Karpas-422 (cell line): Measurements from ENCODE around the gene NCAM2. TPM values are rescaled to one million over a fixed set of nuclear protein-coding genes. Genes with fewer than 3 reads are reported as not detected.

Experiments
- DNase-seq: peaks from one replicate; pipeline ENCODE4 v3.0.0-alpha.2; 2015
- H2AFZ ChIP-seq: fragments of 200-600 bp; sonication (generic); 2 replicates; pipeline ENCODE4 v1.6.1; 2014; ENCODE audit warnings: antibody characterized with exemption, low read length, mixed read lengths
- H3K27ac ChIP-seq: fragments of 200-600 bp; sonication (generic); 2 replicates; pipeline ENCODE4 v1.5.1; 2014; ENCODE audit warnings: mild to moderate bottlenecking, low read length, moderate library complexity
- H3K27me3 ChIP-seq: fragments of 200-600 bp; sonication (generic); 2 replicates; pipeline ENCODE4 v1.6.1; 2014; ENCODE audit warnings: low read length, mixed read lengths
- H3K36me3 ChIP-seq: fragments of 200-600 bp; sonication (generic); 2 replicates; pipeline ENCODE4 v1.6.1; 2014; ENCODE audit warnings: low read length, mixed read lengths; ENCODE audit not compliant: insufficient read depth
- H3K4me1 ChIP-seq: fragments of 200-600 bp; sonication (generic); 2 replicates; pipeline ENCODE4 v1.6.1; 2014; ENCODE audit warnings: mild to moderate bottlenecking, low read length, mixed read lengths
- H3K4me2 ChIP-seq: fragments of 200-600 bp; sonication (generic); 2 replicates; pipeline ENCODE4 v1.6.1; 2014; ENCODE audit warnings: low read length, low read depth, mild to moderate bottlenecking; ENCODE audit not compliant: poor library complexity, severe bottlenecking
- H3K4me3 ChIP-seq: fragments of 200-600 bp; sonication (generic); 2 replicates; pipeline ENCODE4 v1.5.1; 2014; ENCODE audit warnings: mild to moderate bottlenecking, antibody characterized with exemption, low read length, mixed read lengths
- H3K79me2 ChIP-seq: fragments of 200-600 bp; sonication (generic); 2 replicates; pipeline ENCODE4 v1.6.1; 2014; ENCODE audit warnings: mild to moderate bottlenecking, low read length, mixed read lengths
- H3K9ac ChIP-seq: fragments of 200-600 bp; sonication (generic); 2 replicates; pipeline ENCODE4 v1.6.0; 2014; ENCODE audit warnings: low read length
- H3K9me2 ChIP-seq: fragments of 200-600 bp; sonication (generic), shearing (Covaris generic); replicated peaks from 2 replicates; pipeline ENCODE4 v1.6.0; 2014; ENCODE audit warnings: mild to moderate bottlenecking, low read length, moderate library complexity; ENCODE audit not compliant: insufficient read depth
- H3K9me3 ChIP-seq: fragments of 300-700, 200-600 bp; sonication (generic); 2 replicates; pipeline ENCODE4 v1.6.1; 2014; ENCODE audit warnings: low read length, mixed read lengths
- H4K20me1 ChIP-seq: fragments of 200-600 bp; sonication (generic); 2 replicates; pipeline ENCODE4 v1.6.1; 2014; ENCODE audit warnings: mild to moderate bottlenecking, antibody characterized with exemption, low read length, low read depth; ENCODE audit not compliant: insufficient read depth
- total RNA-seq: library from RNA; depleted of rRNA; stranded (reverse); fragments of >200 nt; shearing (Covaris generic); gene quantifications from 2 replicates; pipeline ENCODE4 v1.2.3, GENCODE V29; 2014; ENCODE audit warnings: low replicate concordance

NCAM2 gene
- total RNA-seq, 1 experiment from 2014 or later, result not detected

- H3K27ac ChIP-seq, result no peak overlapping the region
- no peak overlapping the region for H3K4me2 ChIP-seq
- H3K27me3 ChIP-seq, result no peaks in the 10 kb centered on the region
- no peaks in the 10 kb centered on the region for H3K79me2 ChIP-seq
- no peak overlapping the region for H3K4me3 ChIP-seq
- no peaks in the 10 kb centered on the region for H3K36me3 ChIP-seq
- no peak overlapping the region for H2AFZ ChIP-seq
- H3K9me3 ChIP-seq, result peaks cover 13% of the 10 kb centered on the region; the same call in 1 of the 2 replicates
- H4K20me1 ChIP-seq, result no peaks in the 10 kb centered on the region
- no peak overlapping the region for H3K9ac ChIP-seq
- no peak for DNase-seq
- no peaks in the 10 kb centered on the region for H3K9me2 ChIP-seq
- H3K4me1 ChIP-seq, result no peaks in the 10 kb centered on the region
Observed at GRCh38 chr21:21439761-21440160, 441.6 kb downstream of the NCAM2 start.

GRCh38 chr21:21457077-21457476 lies 458.9 kb downstream of the NCAM2 start:
- Histone ChIP-seq H3K4me3 (no peak overlapping the region), H3K4me1 (no peaks in the 10 kb centered on the region), H3K36me3 (no peaks in the 10 kb centered on the region), H4K20me1 (no peaks in the 10 kb centered on the region), H3K9me2 (no peaks in the 10 kb centered on the region), H3K27me3 (no peaks in the 10 kb centered on the region), H3K79me2 (no peaks in the 10 kb centered on the region), H2AFZ (no peak overlapping the region), H3K9ac (no peak overlapping the region), H3K27ac (no peak overlapping the region), H3K9me3 (peaks cover 18% of the 10 kb centered on the region; the same call in 1 of the 2 replicates), H3K4me2 (no peak overlapping the region)
- DNase-seq, result no peak

GRCh38 chr21:21458124-21458631 lies 460.0 kb downstream of the NCAM2 start:
- Histone ChIP-seq H3K4me1 (no peaks in the 10 kb centered on the region), H3K79me2 (no peaks in the 10 kb centered on the region), H3K27ac (no peak overlapping the region), H3K27me3 (no peaks in the 10 kb centered on the region), H3K9ac (no peak overlapping the region), H4K20me1 (no peaks in the 10 kb centered on the region), H3K36me3 (no peaks in the 10 kb centered on the region), H3K4me2 (no peak overlapping the region), H2AFZ (no peak overlapping the region), H3K9me2 (no peaks in the 10 kb centered on the region), H3K4me3 (no peak overlapping the region), H3K9me3 (peaks cover 22% of the 10 kb centered on the region; the same call in 1 of the 2 replicates)
- DNase-seq, result no peak

GRCh38 chr21:21460979-21461378 lies 462.8 kb downstream of the NCAM2 start:
- H3K27me3 ChIP-seq, result no peaks in the 10 kb centered on the region
- H3K4me3 ChIP-seq, result no peak overlapping the region
- no peak overlapping the region for H3K27ac ChIP-seq
- H3K9ac ChIP-seq, result no peak overlapping the region
- no peaks in the 10 kb centered on the region for H4K20me1 ChIP-seq
- no peaks in the 10 kb centered on the region for H3K9me2 ChIP-seq
- no peak overlapping the region for H2AFZ ChIP-seq
- no peaks in the 10 kb centered on the region for H3K36me3 ChIP-seq
- H3K4me2 ChIP-seq, result no peak overlapping the region
- peaks cover 29% of the 10 kb centered on the region; the same call in 1 of the 2 replicates for H3K9me3 ChIP-seq
- DNase-seq, result no peak
- no peaks in the 10 kb centered on the region for H3K79me2 ChIP-seq
- no peaks in the 10 kb centered on the region for H3K4me1 ChIP-seq

GRCh38 chr21:21463456-21463855 lies 465.2 kb downstream of the NCAM2 start:
- Histone ChIP-seq H4K20me1 (no peaks in the 10 kb centered on the region), H2AFZ (no peak overlapping the region; the same call in 1 of the 2 replicates), H3K27ac (no peak overlapping the region), H3K9me3 (peaks cover 29% of the 10 kb centered on the region; the same call in 1 of the 2 replicates), H3K36me3 (no peaks in the 10 kb centered on the region), H3K9me2 (no peaks in the 10 kb centered on the region), H3K27me3 (no peaks in the 10 kb centered on the region), H3K79me2 (no peaks in the 10 kb centered on the region), H3K9ac (no peak overlapping the region), H3K4me1 (no peaks in the 10 kb centered on the region), H3K4me2 (no peak overlapping the region), H3K4me3 (no peak overlapping the region)
- DNase-seq, result no peak

GRCh38 chr21:21464684-21465083 lies 466.5 kb downstream of the NCAM2 start:
- H3K27me3 ChIP-seq, result no peaks in the 10 kb centered on the region
- H3K9ac ChIP-seq, result no peak overlapping the region
- no peak overlapping the region for H3K27ac ChIP-seq
- DNase-seq, result no peak
- no peak overlapping the region for H2AFZ ChIP-seq
- peaks cover 31% of the 10 kb centered on the region; the same call in 1 of the 2 replicates for H3K9me3 ChIP-seq
- H4K20me1 ChIP-seq, result no peaks in the 10 kb centered on the region
- H3K4me3 ChIP-seq, result no peak overlapping the region
- no peaks in the 10 kb centered on the region for H3K79me2 ChIP-seq
- H3K4me2 ChIP-seq, result no peak overlapping the region
- H3K9me2 ChIP-seq, result no peaks in the 10 kb centered on the region
- H3K4me1 ChIP-seq, result no peaks in the 10 kb centered on the region
- no peaks in the 10 kb centered on the region for H3K36me3 ChIP-seq

GRCh38 chr21:21466752-21467151 lies 468.5 kb downstream of the NCAM2 start:
- DNase-seq, result no peak
- Histone ChIP-seq H3K4me2 (no peak overlapping the region), H3K27ac (no peak overlapping the region), H3K9me3 (peaks cover 34% of the 10 kb centered on the region), H3K36me3 (no peaks in the 10 kb centered on the region), H3K4me3 (no peak overlapping the region), H3K4me1 (no peaks in the 10 kb centered on the region), H3K9me2 (no peaks in the 10 kb centered on the region), H3K9ac (no peak overlapping the region), H2AFZ (no peak overlapping the region), H3K79me2 (no peaks in the 10 kb centered on the region), H4K20me1 (no peaks in the 10 kb centered on the region), H3K27me3 (no peaks in the 10 kb centered on the region)

- Histone ChIP-seq H3K4me1 (no peaks in the 10 kb centered on the region), H3K79me2 (no peaks in the 10 kb centered on the region), H3K36me3 (no peaks in the 10 kb centered on the region), H3K4me3 (no peak overlapping the region), H3K9me3 (peaks cover 28% of the 10 kb centered on the region), H2AFZ (no peak overlapping the region), H3K9ac (no peak overlapping the region), H3K9me2 (no peaks in the 10 kb centered on the region), H4K20me1 (no peaks in the 10 kb centered on the region), H3K27ac (no peak overlapping the region), H3K4me2 (no peak overlapping the region), H3K27me3 (no peaks in the 10 kb centered on the region)
- DNase-seq, result no peak
Observed at GRCh38 chr21:21468003-21468402, 469.8 kb downstream of the NCAM2 start.
